Activated T-cell treated with anti-CD3 and anti-CD28 coated beads for 1 hour (primary cell): ENCODE measurements around the gene TLCD3B.

Experiments
- DNase-seq: peaks from one replicate; pipeline ENCODE4 v3.0.0-alpha.2; 2020; ENCODE audit warnings: low read depth

TLCD3B gene

DNA sequence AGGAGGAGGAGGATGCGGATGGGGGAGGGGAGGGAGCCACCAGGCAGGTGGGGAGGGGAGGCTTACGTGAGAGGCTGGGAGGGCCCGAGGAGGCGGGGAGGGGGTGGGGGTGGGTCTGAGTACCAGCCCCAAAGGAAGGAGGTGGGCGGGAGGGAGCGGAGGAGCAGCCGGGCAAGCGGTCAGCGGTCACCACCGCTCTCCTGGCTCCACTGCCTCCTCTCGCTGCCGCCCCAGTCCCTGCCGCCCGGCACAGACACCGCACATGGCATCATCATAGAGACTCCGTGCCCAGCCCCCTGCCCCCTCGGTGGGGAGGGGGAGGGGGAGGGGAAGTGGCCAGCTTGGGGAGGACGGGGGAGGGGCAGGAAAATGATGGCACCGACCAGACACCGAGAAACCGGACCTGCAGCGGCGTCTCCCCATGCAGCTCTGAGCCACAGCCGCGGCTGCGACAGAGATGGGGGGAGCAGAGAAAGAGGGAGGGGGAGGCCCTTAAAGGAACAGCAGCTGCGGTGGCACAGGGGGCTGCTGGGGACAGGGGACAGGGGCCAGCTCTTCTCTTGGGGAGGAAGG is at the start of gene TLCD3B:
Gene TLCD3B, minus strand, starts transcription at position 431 of the 573 bp plus-strand sequence. CDS start 744 bp downstream, outside the sequence.
- DNase-seq, result no peak

DNA sequence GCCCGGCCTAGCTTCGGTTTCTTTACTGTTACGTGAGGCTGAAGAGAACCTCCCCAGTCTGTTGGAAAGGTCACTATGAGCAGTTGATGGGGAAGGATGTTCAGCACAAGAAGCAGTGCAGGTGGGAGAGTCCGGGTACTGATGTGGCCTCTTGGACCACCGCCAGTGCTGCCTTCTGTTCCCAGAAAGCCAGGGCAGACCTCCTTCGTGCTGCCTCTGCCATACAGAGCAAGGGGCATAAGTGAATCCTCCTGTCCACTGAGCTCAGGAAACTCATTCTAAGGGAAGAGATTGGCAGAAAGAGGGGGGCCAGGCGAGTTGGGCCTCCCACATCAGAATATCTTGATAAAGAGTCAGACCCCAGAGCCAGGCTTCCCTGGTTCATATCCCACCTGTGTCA is 48.4 kb upstream of the TLCD3B start:
- no peak for DNase-seq

GRCh38 chr16:30078744-30079143 is 47.7 kb upstream of the TLCD3B start:
- no peak for DNase-seq

- DNase-seq, result no peak
Measured at GRCh38 chr16:30077656-30078055, 46.6 kb upstream of the TLCD3B start.

DNA sequence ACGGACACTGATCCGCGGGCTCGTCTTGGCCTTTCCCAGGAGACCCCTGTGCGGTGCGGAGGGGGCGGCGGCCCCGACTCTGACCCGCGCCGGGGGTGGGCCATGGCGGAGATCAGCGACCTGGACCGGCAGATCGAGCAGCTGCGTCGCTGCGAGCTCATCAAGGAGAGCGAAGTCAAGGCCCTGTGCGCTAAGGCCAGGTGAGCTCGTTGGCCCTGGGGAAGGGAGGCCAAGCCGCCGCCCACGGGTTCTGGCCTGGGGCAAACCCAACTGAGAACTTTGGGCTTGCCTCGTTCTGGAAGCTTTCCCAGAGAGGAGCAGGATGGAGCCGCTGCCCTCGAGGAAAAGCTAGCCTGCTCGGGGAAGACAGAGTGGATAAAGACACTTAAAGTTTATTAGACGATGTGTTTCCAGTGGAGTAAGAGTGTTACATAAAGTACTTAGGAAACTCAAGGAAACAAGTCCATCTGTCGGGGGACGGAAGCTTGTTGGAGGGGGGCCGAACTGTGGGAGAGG is 45.3 kb upstream of the TLCD3B start:
- no peak for DNase-seq

GRCh38 chr16:30075503-30076275 is 44.6 kb upstream of the TLCD3B start, which contains the start of gene PPP4C:
TSS of gene PPP4C (plus strand) at chr16:30075994. CDS start at chr16:30076378, 384 bp downstream.
- peak; percentile 81 for DNase-seq

DNA sequence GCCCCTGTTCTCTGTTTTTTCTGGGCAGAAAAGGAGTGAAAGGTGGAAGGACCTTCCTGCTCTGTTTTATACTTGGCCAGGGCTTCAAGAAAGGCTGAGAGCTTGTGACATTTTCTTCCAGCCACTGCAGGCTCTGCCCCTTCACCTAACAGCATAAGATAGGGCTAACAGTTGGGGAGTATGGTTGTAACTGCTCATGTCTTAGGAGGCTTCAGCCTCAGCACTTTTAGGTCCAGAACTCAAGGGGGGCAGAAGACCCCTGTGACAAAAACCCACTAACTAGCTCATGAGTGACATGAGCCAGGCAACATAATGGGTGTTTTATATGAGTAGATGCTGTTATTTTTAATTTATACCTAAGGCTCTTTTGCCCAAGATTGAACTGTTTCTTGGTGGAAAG is 39.4 kb upstream of the TLCD3B start:
- no peak for DNase-seq

DNA sequence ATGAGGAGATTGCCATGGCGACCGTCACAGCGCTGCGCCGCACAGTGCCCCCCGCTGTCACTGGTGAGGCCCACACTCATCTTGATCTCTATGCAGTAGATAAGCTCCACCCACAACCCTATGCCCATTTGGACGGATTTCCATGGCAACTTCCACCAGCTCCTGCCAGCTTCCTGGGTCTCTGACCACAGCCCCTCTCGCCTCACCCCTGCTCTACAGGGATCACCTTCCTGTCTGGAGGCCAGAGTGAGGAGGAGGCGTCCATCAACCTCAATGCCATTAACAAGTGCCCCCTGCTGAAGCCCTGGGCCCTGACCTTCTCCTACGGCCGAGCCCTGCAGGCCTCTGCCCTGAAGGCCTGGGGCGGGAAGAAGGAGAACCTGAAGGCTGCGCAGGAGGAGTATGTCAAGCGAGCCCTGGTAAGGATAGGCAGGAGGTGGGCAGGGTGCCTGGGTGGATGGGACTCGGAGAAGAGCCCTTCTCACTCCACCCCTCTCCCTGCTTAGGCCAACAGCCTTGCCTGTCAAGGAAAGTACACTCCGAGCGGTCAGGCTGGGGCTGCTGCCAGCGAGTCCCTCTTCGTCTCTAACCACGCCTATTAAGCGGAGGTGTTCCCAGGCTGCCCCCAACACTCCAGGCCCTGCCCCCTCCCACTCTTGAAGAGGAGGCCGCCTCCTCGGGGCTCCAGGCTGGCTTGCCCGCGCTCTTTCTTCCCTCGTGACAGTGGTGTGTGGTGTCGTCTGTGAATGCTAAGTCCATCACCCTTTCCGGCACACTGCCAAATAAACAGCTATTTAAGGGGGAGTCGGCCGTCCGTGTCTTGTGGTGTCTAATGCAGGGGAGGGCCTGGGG is 38.8 kb upstream of the TLCD3B start:
- no peak for DNase-seq

- DNase-seq, result peak; percentile 46
Measured at GRCh38 chr16:30068750-30069610, 37.9 kb upstream of the TLCD3B start.

DNA sequence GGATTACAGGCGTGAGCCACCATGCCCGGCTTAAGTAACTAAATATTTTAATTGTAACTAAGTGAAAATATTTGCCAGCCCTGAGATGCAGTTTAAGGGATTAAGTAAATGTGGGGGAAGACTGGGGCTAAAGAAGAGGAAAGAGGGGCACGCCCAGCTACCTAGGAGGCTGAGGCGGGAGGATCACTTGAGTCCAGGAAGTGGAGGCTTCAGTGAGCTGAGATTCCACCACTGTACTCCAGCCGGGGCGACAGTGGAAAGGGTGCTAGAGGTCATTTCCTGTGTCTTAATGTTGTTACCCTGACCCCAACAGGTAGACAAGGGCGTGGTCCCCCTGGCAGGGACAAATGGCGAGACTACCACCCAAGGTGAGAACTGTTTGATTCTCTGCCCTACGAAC is 37.3 kb upstream of the TLCD3B start:
- no peak for DNase-seq

DNA sequence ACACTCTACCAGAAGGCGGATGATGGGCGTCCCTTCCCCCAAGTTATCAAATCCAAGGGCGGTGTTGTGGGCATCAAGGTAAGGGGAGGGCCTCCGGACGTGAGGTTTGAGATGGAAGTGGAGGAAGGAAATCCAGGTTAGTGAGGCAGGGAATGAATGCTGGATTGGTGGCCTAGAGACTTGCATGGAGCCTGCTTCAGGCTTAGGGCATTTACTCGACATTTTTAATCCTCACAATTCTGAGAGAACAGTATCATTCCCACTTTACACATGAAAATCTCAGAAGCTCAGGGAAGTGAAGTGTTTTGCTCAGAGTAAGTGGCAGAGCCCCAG is 36.5 kb upstream of the TLCD3B start:
- DNase-seq, result no peak

DNA sequence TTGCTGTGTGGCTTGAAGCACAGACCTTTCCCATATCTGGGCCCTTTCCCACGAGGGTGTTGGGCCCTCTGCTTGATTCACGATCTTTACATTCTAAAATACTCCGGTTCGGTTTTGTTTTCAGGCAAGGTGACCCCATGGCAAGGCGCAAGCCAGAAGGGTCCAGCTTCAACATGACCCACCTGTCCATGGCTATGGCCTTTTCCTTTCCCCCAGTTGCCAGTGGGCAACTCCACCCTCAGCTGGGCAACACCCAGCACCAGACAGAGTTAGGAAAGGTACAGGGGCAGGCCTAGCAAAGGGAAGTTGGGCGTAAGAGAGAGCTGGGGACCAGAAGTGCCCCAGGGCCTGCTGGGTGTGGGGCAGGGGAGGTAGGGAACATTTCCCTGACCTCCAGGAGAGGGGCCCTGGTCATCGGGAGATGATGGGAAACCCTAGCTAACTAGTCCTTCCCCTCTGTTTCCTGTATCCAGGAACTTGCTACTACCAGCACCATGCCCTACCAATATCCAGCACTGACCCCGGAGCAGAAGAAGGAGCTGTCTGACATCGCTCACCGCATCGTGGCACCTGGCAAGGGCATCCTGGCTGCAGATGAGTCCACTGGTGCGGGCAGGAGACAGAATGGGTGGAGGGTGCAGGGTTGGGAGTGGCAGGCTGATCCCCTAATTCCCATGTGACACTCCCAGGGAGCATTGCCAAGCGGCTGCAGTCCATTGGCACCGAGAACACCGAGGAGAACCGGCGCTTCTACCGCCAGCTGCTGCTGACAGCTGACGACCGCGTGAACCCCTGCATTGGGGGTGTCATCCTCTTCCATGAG is 35.9 kb upstream of the TLCD3B start:
- DNase-seq, result no peak

- DNase-seq, result no peak
Measured at GRCh38 chr16:30065943-30066760, 35.1 kb upstream of the TLCD3B start.

DNA sequence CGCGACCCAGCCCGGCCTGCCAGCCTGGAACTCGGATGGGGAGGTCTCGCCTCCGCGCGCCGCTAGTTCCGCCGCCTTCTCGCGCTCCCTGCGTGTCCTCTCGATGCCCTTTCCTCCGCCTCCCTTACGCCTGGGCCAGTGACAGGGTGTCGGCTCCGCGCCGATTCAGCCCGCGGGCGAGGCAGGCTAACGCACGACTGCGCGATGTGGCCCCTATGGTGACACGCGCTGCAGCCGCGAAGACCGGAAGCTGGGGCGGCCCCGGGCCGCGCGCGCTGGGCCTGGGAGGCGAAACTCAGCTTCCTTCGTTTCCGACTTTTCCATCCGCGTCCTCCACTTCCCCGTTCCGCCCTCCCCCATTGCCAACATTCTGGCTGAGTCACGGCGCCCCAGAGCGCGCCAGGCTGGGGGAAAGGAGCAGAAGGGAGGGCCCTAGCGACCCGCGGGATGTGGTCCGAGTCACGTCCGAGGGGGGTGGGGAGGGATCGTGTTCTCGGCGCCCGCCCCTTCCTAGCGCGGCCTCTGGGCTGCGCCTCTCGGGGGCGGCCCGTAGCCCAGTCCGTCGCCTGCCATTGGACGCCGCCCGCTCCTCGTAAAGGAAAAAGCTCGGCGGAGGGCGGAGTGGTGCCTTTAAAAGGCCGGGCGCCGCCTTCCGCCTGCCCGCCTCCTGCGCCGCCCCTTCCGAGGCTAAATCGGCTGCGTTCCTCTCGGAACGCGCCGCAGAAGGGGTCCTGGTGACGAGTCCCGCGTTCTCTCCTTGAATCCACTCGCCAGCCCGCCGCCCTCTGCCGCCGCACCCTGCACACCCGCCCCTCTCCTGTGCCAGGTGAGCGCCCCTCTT is 34.3 kb upstream of the TLCD3B start, which contains the start of gene ALDOA:
Gene ALDOA, plus strand, starts transcription at position 659 of the 841 bp plus-strand sequence. CDS start 1,138 bp downstream, outside the sequence.
- peak; percentile 92 for DNase-seq

DNA sequence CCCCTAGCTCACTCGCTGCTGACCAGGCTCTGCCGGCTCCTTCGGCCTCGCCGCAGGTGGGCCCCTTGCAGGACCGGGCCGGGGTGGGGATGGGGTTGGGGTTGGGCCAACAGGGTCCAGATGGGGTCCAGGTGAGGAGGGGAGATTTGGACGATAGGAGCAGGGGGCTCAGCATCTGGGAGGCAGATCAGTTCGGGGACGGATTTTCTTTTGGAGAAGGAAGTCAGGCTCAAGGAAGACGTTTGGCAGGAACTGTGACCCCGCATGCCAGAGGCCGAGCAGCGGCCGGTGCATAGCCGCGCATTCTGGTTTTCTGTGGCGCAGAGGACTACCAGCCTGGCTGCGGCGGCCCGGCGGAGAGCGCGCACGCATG is 33.6 kb upstream of the TLCD3B start:
- DNase-seq, result no peak

GRCh38 chr16:30063893-30064728 is 33.0 kb upstream of the TLCD3B start:
- DNase-seq, result peak; percentile 60

DNA sequence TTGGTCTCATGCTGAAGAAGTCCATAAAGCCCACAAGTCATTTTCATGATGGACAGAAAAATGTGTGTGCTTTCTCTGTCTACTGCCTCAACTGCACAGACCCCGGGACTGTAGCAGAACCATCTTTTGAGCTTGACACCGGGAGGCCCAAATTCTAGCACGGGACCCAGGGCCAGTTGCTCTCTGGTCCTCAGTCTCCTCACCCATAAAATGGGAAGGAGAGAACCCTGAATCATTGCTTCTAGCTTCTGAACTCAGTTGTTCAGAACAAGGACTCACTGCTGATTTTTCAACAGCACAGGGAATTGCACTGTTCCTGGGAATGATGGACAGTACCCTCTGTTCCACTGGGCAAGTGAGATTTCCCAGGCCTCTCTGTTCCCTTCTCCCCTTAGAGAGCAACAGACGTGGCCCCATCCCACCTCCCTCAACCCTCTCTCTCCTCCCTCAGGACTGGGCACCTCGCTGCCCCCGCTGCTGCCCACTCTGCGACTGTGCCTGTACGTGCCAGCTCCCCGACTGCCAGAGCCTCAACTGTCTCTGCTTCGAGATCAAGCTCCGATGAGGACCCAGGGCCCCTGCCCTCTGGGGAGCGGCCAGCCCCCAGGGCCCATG is 32.3 kb upstream of the TLCD3B start:
- no peak for DNase-seq
